NCI-H524 treated with DMSO at 0.1 percent for 48 hours (cell line): ENCODE results near the gene IPO9.
A peak's percentile ranks its signal among the peaks of the same experiment; 100 is the strongest.

Experiments
- DNase-seq: peaks from one replicate; lab custom pipeline; 2025; lab: John Stamatoyannopoulos, UW

Gene IPO9

GRCh38 chr1:201905234-201905890, 76.4 kb downstream of the IPO9 start:
- no peak for DNase-seq

- no peak for DNase-seq
Measured at GRCh38 chr1:201906336-201906735, 77.4 kb downstream of the IPO9 start.

DNA sequence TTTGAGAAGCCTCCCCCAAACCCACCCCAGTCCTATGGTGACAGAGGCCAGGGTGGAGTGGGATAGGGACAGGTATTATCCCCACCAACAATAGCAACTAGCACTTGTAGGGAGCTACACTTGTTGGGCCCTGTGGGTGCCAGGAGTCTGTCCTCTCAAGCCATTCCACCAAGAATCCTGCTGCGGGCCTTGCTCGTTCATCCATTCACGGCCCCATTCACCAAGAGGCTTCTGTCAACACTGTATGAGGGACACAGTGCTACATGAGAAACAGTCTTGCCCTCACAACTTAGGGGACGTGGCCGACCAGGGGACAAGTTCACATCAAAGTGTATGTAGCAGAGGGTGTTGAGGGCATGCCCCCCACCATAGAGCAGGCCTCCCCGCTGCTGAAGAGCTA, 78.7 kb downstream of the IPO9 start:
- no peak for DNase-seq

- no peak for DNase-seq
Measured at GRCh38 chr1:201911826-201912571, 83.0 kb downstream of the IPO9 start.

DNA sequence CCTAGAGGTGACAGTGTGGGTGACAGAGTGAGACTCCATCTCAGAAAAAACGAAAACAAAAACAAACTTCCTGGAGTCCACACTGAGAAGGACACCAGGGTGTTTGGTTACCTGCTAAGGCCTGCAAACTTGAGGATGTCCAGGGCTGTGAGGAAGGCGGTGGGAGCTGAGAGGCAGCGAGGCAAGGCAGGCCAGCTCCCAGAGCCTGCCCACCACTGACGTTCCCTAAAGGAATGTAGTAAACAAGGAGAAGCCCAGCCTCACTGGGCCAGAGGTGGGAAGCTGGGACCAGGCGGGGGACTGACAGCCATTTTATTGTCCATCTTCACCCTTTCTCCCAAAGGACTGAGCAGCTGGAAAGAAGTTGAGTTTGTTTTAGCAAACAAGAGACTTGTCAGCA, 83.9 kb downstream of the IPO9 start:
- DNase-seq: no peak

DNA sequence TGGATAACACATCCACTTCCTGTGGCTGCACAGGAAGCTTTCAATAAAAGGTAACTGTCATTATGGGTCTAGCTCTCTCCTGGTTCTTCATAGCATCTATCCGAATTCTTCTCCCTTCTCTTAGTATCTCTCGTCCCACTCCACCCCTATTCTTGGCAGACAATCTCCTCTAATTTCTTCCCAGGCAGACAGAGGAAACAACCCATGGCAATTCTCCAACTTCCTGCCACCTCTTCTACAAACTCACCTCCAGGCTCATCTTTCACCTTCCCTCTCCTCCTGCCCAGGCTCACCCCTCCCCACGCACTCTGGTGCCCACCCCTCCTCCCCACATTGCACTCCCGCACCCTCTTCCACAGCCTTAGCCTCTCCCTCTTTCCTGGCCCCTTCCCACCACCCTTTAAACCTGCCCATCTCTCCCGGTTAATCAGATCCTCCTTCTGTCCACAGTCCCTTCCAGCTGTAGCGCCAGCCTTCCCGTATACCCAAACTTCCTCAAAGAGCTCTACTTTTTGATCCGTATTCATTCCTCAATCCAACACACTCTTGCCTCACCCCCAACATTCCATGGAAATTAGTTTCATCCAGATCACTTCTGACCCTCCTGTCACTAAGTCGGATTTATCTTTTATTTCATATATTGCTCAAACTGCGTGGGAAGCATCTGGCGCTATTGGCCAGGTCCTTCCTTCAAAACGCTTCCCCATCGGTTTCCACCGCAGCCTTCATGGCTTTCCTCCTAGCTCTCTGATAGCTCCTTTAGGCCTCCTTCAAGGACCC, 85.7 kb downstream of the IPO9 start:
- no peak for DNase-seq

- DNase-seq: no peak
Measured at GRCh38 chr1:201916649-201917249, 87.8 kb downstream of the IPO9 start.

- DNase-seq: no peak
Measured at GRCh38 chr1:201917362-201918033, 88.5 kb downstream of the IPO9 start.

DNA sequence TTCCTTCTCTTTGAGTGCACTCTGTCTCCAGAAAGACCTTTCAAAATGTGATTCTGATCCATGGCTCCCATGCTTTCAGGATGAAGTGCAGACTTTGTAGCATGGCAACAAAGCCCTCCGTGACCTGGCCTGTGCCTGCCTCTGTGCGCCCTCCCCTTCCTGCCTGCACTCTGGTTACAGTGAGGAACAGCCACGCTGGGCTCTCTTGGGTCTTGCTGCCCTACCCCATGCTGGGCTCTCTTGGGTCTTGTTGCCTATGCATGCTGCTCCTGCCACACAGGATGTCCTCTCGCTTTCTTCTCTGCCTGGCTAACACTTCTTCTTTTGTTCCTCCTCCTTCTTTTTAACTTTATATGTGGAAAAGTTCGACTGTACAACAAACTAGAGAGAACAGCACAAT, 89.4 kb downstream of the IPO9 start:
- DNase-seq: no peak

DNA sequence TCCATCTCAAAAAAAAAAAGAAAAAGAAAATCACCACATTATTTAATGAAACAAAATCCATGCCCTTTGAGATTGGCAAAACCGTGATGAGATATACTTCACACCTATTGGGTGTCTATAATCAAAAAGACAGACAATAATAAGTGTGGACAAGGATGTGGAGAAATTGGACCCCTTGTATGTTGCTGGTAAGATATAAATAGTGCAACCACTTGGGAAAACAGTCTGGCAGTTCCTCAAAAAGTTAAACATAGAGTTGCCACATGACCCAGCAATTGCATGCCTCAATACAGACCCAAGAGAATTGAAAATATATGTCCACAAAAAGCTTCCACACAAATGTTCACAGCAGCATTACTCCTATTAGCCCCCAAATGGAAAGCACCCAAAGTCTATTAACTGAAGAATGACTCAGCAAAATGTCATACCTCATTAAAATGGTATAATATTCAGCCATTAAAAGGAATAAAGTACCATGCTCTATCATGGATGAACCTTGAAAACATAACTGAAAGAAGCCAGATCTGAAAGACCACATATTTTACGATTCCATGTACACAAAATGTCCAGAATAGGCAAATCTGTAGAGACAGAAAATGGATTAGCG, 93.1 kb downstream of the IPO9 start:
- no peak for DNase-seq

- DNase-seq: peak; percentile 77
Measured at GRCh38 chr1:201925301-201925567, 96.3 kb downstream of the IPO9 start.

DNA sequence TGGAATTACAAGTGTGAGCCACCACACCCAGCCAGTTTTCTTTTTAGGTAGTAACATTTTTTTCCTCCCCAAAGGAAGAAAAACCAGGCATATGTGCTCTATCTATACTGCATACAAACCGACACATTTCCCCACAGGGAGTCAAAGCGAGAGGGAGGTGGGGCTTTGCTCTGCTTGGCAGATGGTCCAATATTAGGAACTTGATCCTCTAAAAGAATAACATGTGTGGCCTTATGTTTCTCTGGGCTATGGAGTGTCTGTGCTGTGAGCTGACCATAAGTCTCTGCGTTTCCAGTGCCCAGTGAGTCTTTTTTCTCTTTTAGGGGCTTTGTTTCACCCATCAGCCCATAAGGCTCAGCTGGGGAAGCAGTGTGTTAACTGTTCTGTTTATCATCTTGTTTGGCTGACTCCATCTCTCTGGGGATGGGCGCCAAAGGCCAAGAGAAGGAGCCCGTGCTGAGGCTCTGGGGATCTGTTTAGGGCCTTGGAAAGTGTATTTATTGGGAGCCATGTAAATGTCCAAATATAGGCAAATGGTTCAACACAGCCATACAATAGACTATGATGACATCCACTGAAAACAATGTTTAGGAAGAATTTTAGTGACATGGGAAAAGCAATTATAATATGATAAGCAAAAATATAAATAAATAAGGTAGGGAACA, 97.2 kb downstream of the IPO9 start:
- DNase-seq: peak; percentile 90

- DNase-seq: no peak
Measured at GRCh38 chr1:201928266-201928665, 99.3 kb downstream of the IPO9 start.

GRCh38 chr1:201930137-201930536, 101.2 kb downstream of the IPO9 start:
- no peak for DNase-seq

DNA sequence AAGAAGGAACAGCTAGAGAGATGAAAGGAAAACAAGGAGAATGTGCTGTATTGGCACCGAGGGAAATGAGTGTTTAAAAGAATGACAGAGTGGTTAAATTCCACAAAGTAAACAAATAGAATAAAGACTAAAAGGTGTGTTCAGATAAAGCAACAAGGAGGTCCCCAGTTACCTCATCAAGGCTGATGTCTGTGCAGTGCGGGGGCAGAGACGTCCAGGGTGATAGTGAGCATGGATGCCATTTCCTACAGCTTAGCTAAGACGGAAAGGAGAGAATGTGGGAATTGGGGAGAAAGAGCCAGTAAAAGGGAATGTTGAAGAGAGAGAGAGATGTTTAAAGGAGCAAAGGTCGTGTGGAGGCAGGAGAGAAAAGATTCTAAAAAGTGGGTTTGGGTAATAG, 101.8 kb downstream of the IPO9 start:
- no peak for DNase-seq
